MM.1S (cell line): ENCODE measurements around the gene CHST15.

Source experiments
- DNase-seq: peaks from one replicate; pipeline ENCODE4 v3.0.0-alpha.2; 2015
- H2AFZ ChIP-seq: fragments of 300-600 bp; sonication (generic); 2 replicates; pipeline ENCODE4 v1.6.0; 2016; ENCODE audit warnings: antibody characterized with exemption, low read length
- H3F3A ChIP-seq: fragments of 300-600 bp; sonication (generic); 2 replicates; pipeline ENCODE4 v1.6.1; 2016; ENCODE audit warnings: mild to moderate bottlenecking, antibody characterized with exemption, low read length, moderate library complexity, mixed read lengths; ENCODE audit not compliant: insufficient read depth
- H3K27ac ChIP-seq: fragments of 300-600 bp; sonication (generic); 2 replicates; pipeline ENCODE4 v1.5.1; 2016; ENCODE audit warnings: mild to moderate bottlenecking, low read length
- H3K27me3 ChIP-seq: fragments of 300-600 bp; sonication (generic); replicated peaks from 2 replicates; pipeline ENCODE4 v1.6.0; 2016; ENCODE audit warnings: low read length; ENCODE audit not compliant: insufficient read depth
- H3K36me3 ChIP-seq: fragments of 300-600 bp; sonication (generic); replicated peaks from 2 replicates; pipeline ENCODE4 v1.6.1; 2016; ENCODE audit warnings: mild to moderate bottlenecking, low read length, mixed read lengths; ENCODE audit not compliant: insufficient read depth
- H3K4me1 ChIP-seq: fragments of 300-600 bp; sonication (generic); 2 replicates; pipeline ENCODE4 v1.6.1; 2016; ENCODE audit warnings: low read length, mixed read lengths
- H3K4me2 ChIP-seq: fragments of 300-600 bp; sonication (generic); 2 replicates; pipeline ENCODE4 v1.6.0; 2016; ENCODE audit warnings: low read depth, low read length
- H3K4me3 ChIP-seq: fragments of 300-600 bp; sonication (generic); 2 replicates; pipeline ENCODE4 v1.5.1; 2016; ENCODE audit warnings: low read length, mixed read lengths
- H3K79me2 ChIP-seq: fragments of 300-600 bp; sonication (generic); 2 replicates; pipeline ENCODE4 v1.6.1; 2016; ENCODE audit warnings: mixed run types, low read length, mixed read lengths
- H3K9ac ChIP-seq: fragments of 300-600 bp; sonication (generic); 2 replicates; pipeline ENCODE4 v1.6.1; 2016; ENCODE audit warnings: low read length, mixed read lengths
- H3K9me2 ChIP-seq: fragments of 300-600 bp; sonication (generic); replicated peaks from 2 replicates; pipeline ENCODE4 v1.6.1; 2016; ENCODE audit warnings: mild to moderate bottlenecking, low read length, mixed read lengths; ENCODE audit not compliant: insufficient read depth
- H3K9me3 ChIP-seq: fragments of 300-600 bp; sonication (generic); replicated peaks from 2 replicates; pipeline ENCODE4 v1.6.1; 2016; ENCODE audit warnings: mild to moderate bottlenecking, low read length, mixed read lengths; ENCODE audit not compliant: insufficient read depth
- H4K20me1 ChIP-seq: fragments of 300-600 bp; sonication (generic); 2 replicates; pipeline ENCODE4 v1.6.1; 2016; ENCODE audit warnings: mild to moderate bottlenecking, low read length, moderate library complexity, mixed read lengths; ENCODE audit not compliant: insufficient read depth
- CTCF ChIP-seq: fragments of 300-600 bp; sonication (generic); IDR thresholded peaks from 2 replicates; pipeline ENCODE4 v1.5.1; 2016; ENCODE audit warnings: antibody characterized with exemption, low read length, mixed read lengths
- EZH2 ChIP-seq: fragments of 300-600 bp; sonication (generic); optimal IDR thresholded peaks from 2 replicates; pipeline ENCODE3; 2017; ENCODE audit warnings: low read depth, mild to moderate bottlenecking, antibody characterized with exemption, low read length, mixed read lengths
- EZH2phosphoT487 ChIP-seq: fragments of 300-600 bp; sonication (generic); IDR thresholded peaks from 2 replicates; pipeline ENCODE4 v1.6.1; 2018; ENCODE audit warnings: antibody characterized with exemption, low read length

Gene CHST15

GRCh38 chr10:123974406-123974805, 119.0 kb downstream of the CHST15 start:
- no peak overlapping the region for H3K4me2 ChIP-seq
- H2AFZ ChIP-seq: no peak overlapping the region
- no peaks in the 10 kb centered on the region for H3K79me2 ChIP-seq
- no peak overlapping the region for H3K9ac ChIP-seq
- H3K9me3 ChIP-seq: no peaks in the 10 kb centered on the region
- no peaks in the 10 kb centered on the region for H3K9me2 ChIP-seq
- H3K36me3 ChIP-seq: no peaks in the 10 kb centered on the region
- DNase-seq: no peak
- H3F3A ChIP-seq: no peaks in the 10 kb centered on the region
- peaks cover 4% of the 10 kb centered on the region; the same call in 1 of the 2 replicates for H3K27me3 ChIP-seq
- no peaks in the 10 kb centered on the region for H3K4me1 ChIP-seq
- no peak for TF ChIP-seq CTCF
- no peak for TF ChIP-seq EZH2
- no peak overlapping the region for H3K27ac ChIP-seq
- H4K20me1 ChIP-seq: no peaks in the 10 kb centered on the region
- no peak overlapping the region for H3K4me3 ChIP-seq

- no peak for TF ChIP-seq EZH2phosphoT487
- TF ChIP-seq CTCF: no peak
- TF ChIP-seq EZH2: no peak
- no peaks in the 10 kb centered on the region for H3K9me2 ChIP-seq
- H3K9ac ChIP-seq: no peak overlapping the region
- H3K4me1 ChIP-seq: no peaks in the 10 kb centered on the region
- no peaks in the 10 kb centered on the region for H3K9me3 ChIP-seq
- H4K20me1 ChIP-seq: no peaks in the 10 kb centered on the region
- no peak for DNase-seq
- H3K27ac ChIP-seq: no peak overlapping the region
- no peaks in the 10 kb centered on the region for H3F3A ChIP-seq
- H3K79me2 ChIP-seq: no peaks in the 10 kb centered on the region
- no peak overlapping the region for H3K4me2 ChIP-seq
- H3K36me3 ChIP-seq: no peaks in the 10 kb centered on the region
- H3K27me3 ChIP-seq: peaks cover 19% of the 10 kb centered on the region; the same call in 1 of the 2 replicates
- H3K4me3 ChIP-seq: no peak overlapping the region
- H2AFZ ChIP-seq: no peak overlapping the region
Measured at GRCh38 chr10:123972481-123973401, 120.7 kb downstream of the CHST15 start.

- H3K36me3 ChIP-seq: no peaks in the 10 kb centered on the region
- H3K9me3 ChIP-seq: no peaks in the 10 kb centered on the region
- H3K4me3 ChIP-seq: no peak overlapping the region
- no peak overlapping the region for H3K4me2 ChIP-seq
- H4K20me1 ChIP-seq: no peaks in the 10 kb centered on the region
- H3K27ac ChIP-seq: no peak overlapping the region
- H3K9me2 ChIP-seq: no peaks in the 10 kb centered on the region
- TF ChIP-seq CTCF (no peak), EZH2 (no peak), EZH2phosphoT487 (no peak)
- H3K9ac ChIP-seq: no peak overlapping the region
- H2AFZ ChIP-seq: no peak overlapping the region
- DNase-seq: no peak
- no peaks in the 10 kb centered on the region for H3F3A ChIP-seq
- no peaks in the 10 kb centered on the region for H3K79me2 ChIP-seq
- no peaks in the 10 kb centered on the region for H3K4me1 ChIP-seq
- peaks cover 25% of the 10 kb centered on the region; the same call in 1 of the 2 replicates for H3K27me3 ChIP-seq
Measured at GRCh38 chr10:123970927-123971286, 122.5 kb downstream of the CHST15 start.
